ENCODE data around the gene GPR68.

The GPR68 gene

DNA sequence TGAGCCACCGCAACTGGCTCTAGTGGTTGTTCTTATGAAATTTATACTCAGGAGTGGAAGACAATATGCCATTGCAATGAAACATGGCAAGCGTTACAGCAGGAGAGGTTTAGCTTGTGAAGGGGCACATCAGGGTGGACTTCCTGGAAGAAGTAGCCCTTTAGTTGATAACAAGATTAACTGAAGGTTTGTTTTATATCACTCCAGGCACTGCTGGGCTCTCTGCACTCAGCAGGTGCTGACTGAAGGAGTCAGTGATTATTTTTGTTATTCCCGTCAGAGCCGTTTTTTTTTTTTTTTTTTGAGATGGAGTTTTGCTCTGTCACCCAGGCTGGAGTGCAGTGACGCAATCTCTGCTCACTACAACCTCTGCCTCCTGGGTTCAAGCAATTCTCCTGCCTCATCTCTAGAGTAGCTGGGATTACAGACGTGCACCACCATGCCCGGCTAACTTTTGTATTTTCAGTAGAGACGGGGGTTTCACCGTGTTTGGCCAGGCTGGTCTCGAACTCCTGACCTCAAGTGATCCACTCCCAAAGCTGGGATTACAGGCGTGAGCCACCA is 17.6 kb upstream of the GPR68 start:
- DNase-seq (ENCODE audit: low read depth): no peak
- no peak overlapping the region for H3K4me3 ChIP-seq (ENCODE audit: low read depth, low read length)
- no peak for TF ChIP-seq CTCF (IDR thresholded peaks at IDR 0.05; ENCODE audit: low read depth, low read length, missing control alignments)

DNA sequence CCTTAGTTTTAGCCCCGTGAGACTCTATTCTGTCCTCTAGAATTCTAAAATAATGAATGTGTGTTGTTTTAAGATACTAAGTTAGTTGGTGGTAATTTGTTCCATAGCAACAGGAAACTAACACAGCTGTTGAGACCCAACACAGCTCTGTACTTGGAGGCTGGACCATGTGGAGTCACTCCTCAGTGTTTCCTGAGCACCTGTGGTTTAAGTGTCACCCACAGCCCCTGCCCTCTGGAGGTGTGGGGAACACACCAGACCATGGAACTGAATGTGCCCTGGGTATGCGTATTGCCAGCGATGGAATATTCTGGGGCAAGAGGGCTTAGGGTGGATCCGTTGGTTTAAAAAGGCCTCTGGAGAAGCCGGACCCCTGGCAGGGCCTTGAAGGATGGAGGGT is 16.6 kb upstream of the GPR68 start:
- no peak overlapping the region for H3K4me3 ChIP-seq (ENCODE audit: low read depth, low read length)
- no peak for DNase-seq (ENCODE audit: low read depth)
- no peak for TF ChIP-seq CTCF (IDR thresholded peaks at IDR 0.05; ENCODE audit: low read depth, low read length, missing control alignments)

- H3K4me3 ChIP-seq (ENCODE audit: low read depth, low read length): no peak overlapping the region
- no peak for TF ChIP-seq CTCF (IDR thresholded peaks at IDR 0.05; ENCODE audit: low read depth, low read length, missing control alignments)
- no peak for DNase-seq (ENCODE audit: low read depth)
Observed at GRCh38 chr14:91258876-91259275, 14.4 kb upstream of the GPR68 start.

DNA sequence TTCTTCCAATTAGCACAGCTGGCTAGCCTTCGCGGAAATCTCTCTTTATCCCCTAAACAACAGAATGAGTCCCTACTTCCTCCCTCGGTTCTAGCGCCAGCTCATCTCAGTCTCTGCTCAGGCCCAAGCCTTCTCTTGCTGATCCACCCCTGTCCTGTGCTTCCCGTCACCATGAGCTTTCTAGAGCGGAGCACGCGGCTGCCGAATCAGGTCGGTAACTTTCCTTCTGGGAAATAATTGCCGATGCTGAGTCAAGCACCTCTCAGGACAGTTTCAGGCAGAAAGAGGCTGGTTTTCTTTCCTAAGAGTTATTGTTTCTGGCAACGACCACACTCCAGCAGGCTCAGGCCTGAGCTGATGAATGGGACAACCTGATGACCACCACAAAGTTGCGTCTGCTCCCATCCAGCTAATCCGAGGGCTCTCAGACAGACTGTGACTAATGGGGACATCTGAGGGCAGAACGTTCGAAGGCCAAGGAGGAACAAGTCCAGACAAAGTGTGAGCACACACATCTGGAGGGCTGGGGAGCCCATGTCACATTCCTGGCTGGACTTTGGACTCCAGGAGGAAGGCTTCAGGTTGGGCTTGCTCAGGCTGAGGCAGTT is 13.6 kb upstream of the GPR68 start:
- H3K4me3 ChIP-seq (ENCODE audit: low read depth, low read length): no peak overlapping the region
- TF ChIP-seq CTCF (IDR thresholded peaks at IDR 0.05; ENCODE audit: low read depth, low read length, missing control alignments): no peak
- DNase-seq (ENCODE audit: low read depth): no peak

GRCh38 chr14:91257328-91258010 is 13.0 kb upstream of the GPR68 start:
- H3K4me3 ChIP-seq (ENCODE audit: low read depth, low read length): no peak overlapping the region
- DNase-seq (ENCODE audit: low read depth): no peak
- TF ChIP-seq CTCF (IDR thresholded peaks at IDR 0.05; ENCODE audit: low read depth, low read length, missing control alignments): no peak

- no peak for TF ChIP-seq CTCF (IDR thresholded peaks at IDR 0.05; ENCODE audit: low read depth, low read length, missing control alignments)
- DNase-seq (ENCODE audit: low read depth): no peak
- no peak overlapping the region for H3K4me3 ChIP-seq (ENCODE audit: low read depth, low read length)
Observed at GRCh38 chr14:91256661-91257060, 12.2 kb upstream of the GPR68 start.

All from GM12864 (cell line).